SK-N-SH (cell line): ENCODE data around the gene SH3BP5L. TPM values are rescaled to one million over a fixed set of nuclear protein-coding genes. Genes with fewer than 3 reads are reported as not detected.

Experiments used
- CTCF ChIA-PET: fragments of 300-600, 350-600 bp; formaldehyde crosslinking; extraction: SDS; loops from one replicate; lab custom pipeline; 2021; lab: Yijun Ruan, JAX
- POLR2A ChIA-PET: fragments of 350-600 bp; sonication (Branson Sonifier 250); formaldehyde crosslinking; extraction: SDS; loops from one replicate; lab custom pipeline; 2020; ENCODE audit warnings: antibody characterized with exemption, inconsistent platforms; lab: Yijun Ruan, JAX
- DNase-seq: peaks from one replicate; pipeline ENCODE4 v3.0.0; 2012
- H2AFZ ChIP-seq: fragments of 200-600 bp; sonication (generic); 2 replicates; pipeline ENCODE4 v1.8.1; 2016; ENCODE audit warnings: antibody characterized with exemption, mild to moderate bottlenecking, low read depth
- H3F3A ChIP-seq: fragments of 200-600 bp; sonication (generic); replicated peaks from 2 replicates; pipeline ENCODE3; 2016; ENCODE audit warnings: antibody characterized with exemption, mild to moderate bottlenecking; ENCODE audit not compliant: insufficient read depth
- H3K27ac ChIP-seq, 2 experiments: fragments of 200-500 bp in 1 of 2; fragments of 200-600 bp in 1 of 2; sonication (Bioruptor generic) in 1 of 2; sonication (generic), shearing (Covaris generic) in 1 of 2; 2 replicates each; pipeline versions ENCODE4 v1.5.1 to v1.6.1; 2014 to 2016; ENCODE audit warnings: low read depth in 2 of 2, inconsistent platforms in 1 of 2, low read length in 1 of 2, mild to moderate bottlenecking in 1 of 2, mixed read lengths in 1 of 2
- H3K27me3 ChIP-seq: fragments of 200-600 bp; sonication (generic), shearing (Covaris generic); 2 replicates; pipeline ENCODE4 v1.6.1; 2016; ENCODE audit warnings: mixed run types; ENCODE audit not compliant: insufficient read depth
- H3K36me3 ChIP-seq, 2 experiments: fragments of 200-500 bp in 1 of 2; fragments of 200-600 bp in 1 of 2; sonication (Bioruptor generic) in 1 of 2; sonication (generic) in 1 of 2; replicated peaks in 1 of 2; 2 replicates each; pipeline versions ENCODE3 to v1.5.1; 2014 to 2016; ENCODE audit warnings: low read length in 1 of 2, mild to moderate bottlenecking in 1 of 2; ENCODE audit not compliant: insufficient read depth in 2 of 2, control insufficient read depth in 1 of 2
- H3K4me1 ChIP-seq, 2 experiments: fragments of 200-500 bp in 1 of 2; fragments of 200-600 bp in 1 of 2; sonication (Bioruptor generic) in 1 of 2; sonication (generic), shearing (Covaris generic) in 1 of 2; 2 replicates each; pipeline versions ENCODE4 v1.5.1 to v1.6.1; 2014 to 2016; ENCODE audit warnings: low read depth in 1 of 2, low read length in 1 of 2, mixed run types in 1 of 2; ENCODE audit not compliant: insufficient read depth in 2 of 2, control insufficient read depth in 1 of 2
- H3K4me2 ChIP-seq: fragments of 200-600 bp; sonication (generic), shearing (Covaris generic); 2 replicates; pipeline ENCODE4 v1.6.1; 2017; ENCODE audit warnings: mixed run types
- H3K4me3 ChIP-seq, 2 experiments: fragments of 200-500 bp in 1 of 2; fragments of 200-600 bp in 1 of 2; sonication (Bioruptor generic) in 1 of 2; sonication (generic), shearing (Covaris generic) in 1 of 2; 2 replicates each; pipeline versions ENCODE4 v1.5.1 to v1.8.1; 2014 to 2016; ENCODE audit warnings: low read depth in 2 of 2, inconsistent platforms in 1 of 2, low read length in 1 of 2, mild to moderate bottlenecking in 1 of 2, mixed read lengths in 1 of 2, moderate library complexity in 1 of 2
- H3K79me2 ChIP-seq: fragments of 200-600 bp; sonication (generic); 2 replicates; pipeline ENCODE4 v1.8.1; 2017; ENCODE audit warnings: mild to moderate bottlenecking; ENCODE audit not compliant: insufficient read depth
- H3K9ac ChIP-seq: fragments of 200-600 bp; sonication (generic); 2 replicates; pipeline ENCODE4 v1.6.1; 2017; ENCODE audit warnings: mixed run types
- H3K9me2 ChIP-seq: fragments of 200-600 bp; sonication (generic); 2 replicates; pipeline ENCODE4 v1.6.1; 2017; ENCODE audit warnings: mixed run types
- H3K9me3 ChIP-seq: fragments of 200-600 bp; sonication (generic); 2 replicates; pipeline ENCODE4 v1.6.1; 2017; ENCODE audit warnings: mixed run types, mild to moderate bottlenecking, moderate library complexity
- H4K20me1 ChIP-seq: fragments of 200-600 bp; sonication (generic); 2 replicates; pipeline ENCODE4 v1.6.1; 2017; ENCODE audit warnings: mild to moderate bottlenecking, mixed run types; ENCODE audit not compliant: insufficient read depth
- CHD2 ChIP-seq: fragments of 150-350 bp; IDR thresholded peaks from 2 replicates; pipeline ENCODE4 v1.6.1; 2018; ENCODE audit warnings: low read length; ENCODE audit not compliant: partially characterized antibody
- GATA2 ChIP-seq: sonication (generic); formaldehyde crosslinking; IDR thresholded peaks from 2 replicates; pipeline ENCODE4 v1.5.0; 2020; ENCODE audit warnings: mild to moderate bottlenecking, missing genetic modification reagents
- MAX ChIP-seq: IDR thresholded peaks from 2 replicates; pipeline ENCODE4 v1.4.0; 2012; ENCODE audit warnings: low read depth
- MEF2A ChIP-seq: IDR thresholded peaks from 2 replicates; pipeline ENCODE4 v1.4.0; 2012; ENCODE audit warnings: low read depth, borderline replicate concordance
- NFIC ChIP-seq: IDR thresholded peaks from 2 replicates; pipeline ENCODE4 v1.4.0; 2012; ENCODE audit warnings: borderline replicate concordance
- RXRA ChIP-seq: IDR thresholded peaks from 2 replicates; pipeline ENCODE4 v1.4.0; 2012; ENCODE audit warnings: low read depth, mild to moderate bottlenecking, borderline replicate concordance
- SIN3A ChIP-seq: IDR thresholded peaks from 2 replicates; pipeline ENCODE4 v1.6.1; 2012; ENCODE audit warnings: low read depth, mild to moderate bottlenecking, low read length, moderate library complexity, borderline replicate concordance
- ZBTB33 ChIP-seq: IDR thresholded peaks from 2 replicates; pipeline ENCODE4 v1.4.0; 2012; ENCODE audit warnings: low read depth, borderline replicate concordance
- WGBS: methylation state at CpG from one replicate; pipeline ENCODE4 v1.1.6; 2017; ENCODE audit warnings: low lambda C conversion rate; 5-methylcytosine and 5-hydroxymethylcytosine counted together
- polyA plus RNA-seq, 3 experiments: library from polyadenylated mRNA; depleted of rRNA; stranded (reverse); fragments of >200 nt; gene quantifications; 2 replicates each; pipeline ENCODE4 v1.2.3, GENCODE V29; 2012
- small RNA-seq, 7 experiments: library from RNA; depleted of rRNA; stranded (forward); fragments of <200 nt; gene quantifications; one replicate each; pipeline ENCODE3, GENCODE V24; 2012
- TF ChIP-seq, protein P1 (sequence below): IDR thresholded peaks from 2 replicates; pipeline ENCODE4 v1.4.0; 2012; ENCODE audit warnings: low read depth, borderline replicate concordance
- TF ChIP-seq, protein P2 (sequence below): fragments of 150-350 bp; IDR thresholded peaks from 2 replicates; pipeline ENCODE4 v1.6.1; 2017; ENCODE audit warnings: antibody characterized with exemption, low read length, low read depth, borderline replicate concordance
- TF ChIP-seq, protein P3 (sequence below): fragments of 150-350 bp; IDR thresholded peaks from 2 replicates; pipeline ENCODE4 v1.6.1; 2016; ENCODE audit warnings: mild to moderate bottlenecking, low read depth, low read length

Gene SH3BP5L
- polyA plus RNA-seq, 1 of the 3 experiments (the other 2 are of a cell fraction): 32.1 TPM

DNA sequence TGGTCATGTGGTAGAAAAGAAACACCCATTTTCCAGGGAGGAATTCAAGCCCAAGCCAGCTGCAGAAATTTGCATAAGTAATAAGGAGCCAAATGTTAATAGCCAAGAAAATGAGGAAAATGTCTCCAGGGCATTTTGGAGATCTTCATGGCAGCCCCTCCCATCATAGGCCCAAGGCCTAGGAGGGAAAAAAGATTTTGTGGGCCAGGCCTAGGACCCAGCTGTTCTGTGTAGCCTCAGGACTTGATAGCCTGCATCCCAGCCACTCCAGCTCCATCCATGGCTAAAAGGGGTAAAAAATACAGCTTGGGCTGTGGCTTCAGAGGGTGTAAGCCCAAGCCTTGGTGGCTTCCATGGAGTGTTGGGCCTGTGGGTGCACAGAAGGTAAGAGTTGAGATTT, 48.7 kb downstream of the SH3BP5L start:
- Histone ChIP-seq H3K36me3 (no peaks in the 10 kb centered on the region), H3K9ac (no peak overlapping the region), H3K27ac (no peak overlapping the region), H3F3A (no peaks in the 10 kb centered on the region), H3K79me2 (no peaks in the 10 kb centered on the region), H3K4me1 (no peaks in the 10 kb centered on the region), H3K27me3 (peaks cover 10% of the 10 kb centered on the region; the same call in 1 of the 2 replicates), H3K9me3 (no peaks in the 10 kb centered on the region), H2AFZ (no peak overlapping the region), H3K9me2 (no peaks in the 10 kb centered on the region), H3K4me3 (no peak overlapping the region)
- DNase-seq: no peak
- ChIA-PET CTCF (no interaction called here), POLR2A (no interaction called here)
- TF ChIP-seq, protein P1, sequence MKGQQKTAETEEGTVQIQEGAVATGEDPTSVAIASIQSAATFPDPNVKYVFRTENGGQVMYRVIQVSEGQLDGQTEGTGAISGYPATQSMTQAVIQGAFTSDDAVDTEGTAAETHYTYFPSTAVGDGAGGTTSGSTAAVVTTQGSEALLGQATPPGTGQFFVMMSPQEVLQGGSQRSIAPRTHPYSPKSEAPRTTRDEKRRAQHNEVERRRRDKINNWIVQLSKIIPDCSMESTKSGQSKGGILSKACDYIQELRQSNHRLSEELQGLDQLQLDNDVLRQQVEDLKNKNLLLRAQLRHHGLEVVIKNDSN: no peak
- no peak for TF ChIP-seq NFIC
- no peak for TF ChIP-seq ZBTB33
- no peak for TF ChIP-seq MAX
- TF ChIP-seq GATA2 (CRISPR knock-in tag): no peak
- TF ChIP-seq, protein P2, sequence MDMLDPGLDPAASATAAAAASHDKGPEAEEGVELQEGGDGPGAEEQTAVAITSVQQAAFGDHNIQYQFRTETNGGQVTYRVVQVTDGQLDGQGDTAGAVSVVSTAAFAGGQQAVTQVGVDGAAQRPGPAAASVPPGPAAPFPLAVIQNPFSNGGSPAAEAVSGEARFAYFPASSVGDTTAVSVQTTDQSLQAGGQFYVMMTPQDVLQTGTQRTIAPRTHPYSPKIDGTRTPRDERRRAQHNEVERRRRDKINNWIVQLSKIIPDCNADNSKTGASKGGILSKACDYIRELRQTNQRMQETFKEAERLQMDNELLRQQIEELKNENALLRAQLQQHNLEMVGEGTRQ: no peak
- no peak for TF ChIP-seq SIN3A
- TF ChIP-seq, protein P3, sequence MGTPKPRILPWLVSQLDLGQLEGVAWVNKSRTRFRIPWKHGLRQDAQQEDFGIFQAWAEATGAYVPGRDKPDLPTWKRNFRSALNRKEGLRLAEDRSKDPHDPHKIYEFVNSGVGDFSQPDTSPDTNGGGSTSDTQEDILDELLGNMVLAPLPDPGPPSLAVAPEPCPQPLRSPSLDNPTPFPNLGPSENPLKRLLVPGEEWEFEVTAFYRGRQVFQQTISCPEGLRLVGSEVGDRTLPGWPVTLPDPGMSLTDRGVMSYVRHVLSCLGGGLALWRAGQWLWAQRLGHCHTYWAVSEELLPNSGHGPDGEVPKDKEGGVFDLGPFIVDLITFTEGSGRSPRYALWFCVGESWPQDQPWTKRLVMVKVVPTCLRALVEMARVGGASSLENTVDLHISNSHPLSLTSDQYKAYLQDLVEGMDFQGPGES: no peak
- TF ChIP-seq, all 33 proteins: peak for 0
- H4K20me1 ChIP-seq: no peaks in the 10 kb centered on the region
- H3K4me2 ChIP-seq: no peak overlapping the region

- no peaks in the 10 kb centered on the region for H3K36me3 ChIP-seq
- H3K4me2 ChIP-seq: no peak overlapping the region
- TF ChIP-seq CHD2 (no peak), MEF2A (no peak), RXRA (no peak)
- no peak overlapping the region for H3K9ac ChIP-seq
- H3F3A ChIP-seq: no peaks in the 10 kb centered on the region
- ChIA-PET CTCF (interaction anchor here (1.5 kb wide), 1 partner anchor 32 kb away, joined by 3 read pairs; no protein-coding TSS in a partner anchor), POLR2A (no interaction called here)
- no peaks in the 10 kb centered on the region for H3K9me3 ChIP-seq
- no peak overlapping the region for H2AFZ ChIP-seq
- H3K9me2 ChIP-seq: no peaks in the 10 kb centered on the region
- H3K79me2 ChIP-seq: no peaks in the 10 kb centered on the region
- DNase-seq: no peak
- no peaks in the 10 kb centered on the region for H3K4me1 ChIP-seq
- H3K27me3 ChIP-seq: peaks cover 5% of the 10 kb centered on the region; the same call in 1 of the 2 replicates
- no peak overlapping the region for H3K4me3 ChIP-seq
- 3% methylated on average over 4 of the region's 4 CpGs for WGBS
- H3K27ac ChIP-seq: no peak overlapping the region
- no peaks in the 10 kb centered on the region for H4K20me1 ChIP-seq
Observed at GRCh38 chr1:248775441-248775840, 50.3 kb downstream of the SH3BP5L start.

Small RNA genes lying within 50 kb of the gene (small RNA-seq; reads per million reads assigned to genes)
- gene MIR3124: 0 reads per million in 7 experiments

Other genes with a start within 250 kb of the SH3BP5L start
- not detected in 2 replicates for gene OR2T10, start 228.2 kb downstream of the SH3BP5L start, polyA plus RNA-seq (2012; rRNA removed)
- gene OR2T11, start 190.8 kb downstream of the SH3BP5L start, polyA plus RNA-seq (2012; rRNA removed): not detected in 2 replicates
- not detected in 2 replicates for gene OR2T35, start 180.6 kb downstream of the SH3BP5L start, polyA plus RNA-seq (2012; rRNA removed)
- not detected in 2 replicates for gene OR2T27, start 170.4 kb downstream of the SH3BP5L start, polyA plus RNA-seq (2012; rRNA removed)
- gene OR14I1, start 123.1 kb downstream of the SH3BP5L start, polyA plus RNA-seq (2012; rRNA removed): not detected in 2 replicates
- 1.5 and 1.6 TPM in 2 replicates for gene LYPD8, start 70.2 kb downstream of the SH3BP5L start, polyA plus RNA-seq (2012; rRNA removed)
- 14.2 and 16.0 TPM in 2 replicates for gene ZNF672, start 12.3 kb upstream of the SH3BP5L start, polyA plus RNA-seq (2012; rRNA removed)
- gene ZNF692, start 33.2 kb upstream of the SH3BP5L start, polyA plus RNA-seq (2012; rRNA removed): 47.0 and 62.9 TPM in 2 replicates
- 6.4 and 9.9 TPM in 2 replicates for gene PGBD2, start 80.3 kb upstream of the SH3BP5L start, polyA plus RNA-seq (2012; rRNA removed)